Kidney epithelial cell (primary cell): ENCODE data around the gene OBSCN. TPM values are rescaled to one million over a fixed set of nuclear protein-coding genes. Genes with fewer than 3 reads are reported as not detected.

Source experiments
- DNase-seq: peaks from one replicate; pipeline ENCODE4 v3.0.0-alpha.2; 2010; ENCODE audit warnings: low read depth
- H3K27me3 ChIP-seq: 2 replicates; pipeline ENCODE4 v1.6.0; 2011; ENCODE audit warnings: low read length; ENCODE audit not compliant: control insufficient read depth, insufficient read depth
- H3K36me3 ChIP-seq: 2 replicates; pipeline ENCODE4 v1.5.1; 2011; ENCODE audit warnings: low read length; ENCODE audit not compliant: control insufficient read depth, insufficient read depth
- H3K4me3 ChIP-seq: 2 replicates; pipeline ENCODE4 v1.5.1; 2011; ENCODE audit warnings: low read depth, mild to moderate bottlenecking, control low read depth, low read length
- CTCF ChIP-seq: IDR thresholded peaks from 2 replicates; pipeline ENCODE4 v1.5.1; 2011; ENCODE audit warnings: mild to moderate bottlenecking, moderate library complexity, low read length, control low read depth, inconsistent platforms; ENCODE audit not compliant: insufficient read depth, poor library complexity, severe bottlenecking
- total RNA-seq: library from RNA; depleted of rRNA; stranded (reverse); fragments of >200 nt; gene quantifications from 2 replicates; pipeline ENCODE4 v1.2.3, GENCODE V29; 2015

The OBSCN gene
- total RNA-seq, 1 donor from 2014 or later, result 13.5 TPM

- H3K36me3 ChIP-seq, result peaks cover 2% of the 10 kb centered on the region
- H3K27me3 ChIP-seq, result peaks cover 8% of the 10 kb centered on the region
- no peak for TF ChIP-seq CTCF
- H3K4me3 ChIP-seq, result no peak overlapping the region
- DNase-seq, result no peak
These were observed 8.8 kb downstream of the OBSCN start for GRCh38 chr1:228216371-228217320.

- no peak for DNase-seq
- Histone ChIP-seq H3K4me3 (no peak overlapping the region), H3K36me3 (peaks cover 2% of the 10 kb centered on the region), H3K27me3 (no peaks in the 10 kb centered on the region)
- TF ChIP-seq CTCF, result no peak
These were observed 9.9 kb downstream of the OBSCN start for GRCh38 chr1:228217551-228218344.

GRCh38 chr1:228218513-228219244 lies 10.8 kb downstream of the OBSCN start:
- no peak overlapping the region for H3K4me3 ChIP-seq
- TF ChIP-seq CTCF, result no peak
- no peaks in the 10 kb centered on the region for H3K27me3 ChIP-seq
- peaks cover 2% of the 10 kb centered on the region for H3K36me3 ChIP-seq
- DNase-seq, result no peak

GRCh38 chr1:228219245-228219961 lies 11.6 kb downstream of the OBSCN start:
- no peaks in the 10 kb centered on the region for H3K27me3 ChIP-seq

More at GRCh38 chr1:228219245-228219961, 11.6 kb downstream of the OBSCN start:
- TF ChIP-seq CTCF, result no peak
- no peak overlapping the region for H3K4me3 ChIP-seq
- H3K36me3 ChIP-seq, result peaks cover 2% of the 10 kb centered on the region
- DNase-seq, result no peak
